ENCODE measurements around the gene SART3.
"Not testable (repeated sequence)": the region's sequence is repeated elsewhere in the genome, so short reads cannot be mapped to it uniquely, and the experiment has no call there.

Gene SART3

DNA sequence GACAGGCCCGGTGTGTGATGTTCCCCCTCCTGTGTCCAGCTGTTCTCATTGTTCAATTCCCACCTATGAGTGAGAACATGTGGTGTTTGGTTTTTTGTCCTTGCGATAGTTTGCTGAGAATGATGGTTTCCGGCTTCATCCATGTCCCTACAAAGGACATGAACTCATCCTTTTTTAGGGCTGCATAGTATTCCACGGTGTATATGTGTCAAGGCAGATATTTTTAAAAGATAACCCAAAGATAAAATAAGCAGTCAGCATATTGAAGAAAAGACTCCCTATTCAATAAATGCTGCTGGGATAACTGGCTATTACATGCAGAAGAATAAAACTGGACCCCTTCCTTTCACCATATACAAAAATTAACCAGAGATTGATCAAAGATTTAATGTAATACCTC is 73.9 kb downstream of the SART3 start:
- DNase-seq (ENCODE audit: low read depth): not testable (repeated sequence)

DNA sequence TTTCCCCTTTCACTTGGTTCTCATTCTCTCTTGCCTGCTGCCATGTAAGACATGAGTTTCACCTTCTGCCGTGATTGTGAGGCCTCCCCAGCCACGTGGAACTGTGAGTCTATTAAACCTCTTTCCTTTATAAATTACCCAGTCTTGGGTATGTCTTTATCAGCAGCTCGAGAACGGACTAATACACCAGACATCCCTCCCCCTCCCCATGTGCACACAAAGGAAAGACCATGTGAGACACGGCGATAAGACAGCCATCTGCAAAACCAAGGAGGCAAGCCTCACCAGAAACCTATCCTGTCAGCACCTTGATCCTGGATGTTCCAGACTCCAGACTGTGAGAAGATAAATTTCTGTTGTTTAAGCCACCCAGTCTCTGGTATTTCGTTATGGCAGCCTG is 75.6 kb downstream of the SART3 start:
- not testable (repeated sequence) for DNase-seq (ENCODE audit: low read depth)

DNA sequence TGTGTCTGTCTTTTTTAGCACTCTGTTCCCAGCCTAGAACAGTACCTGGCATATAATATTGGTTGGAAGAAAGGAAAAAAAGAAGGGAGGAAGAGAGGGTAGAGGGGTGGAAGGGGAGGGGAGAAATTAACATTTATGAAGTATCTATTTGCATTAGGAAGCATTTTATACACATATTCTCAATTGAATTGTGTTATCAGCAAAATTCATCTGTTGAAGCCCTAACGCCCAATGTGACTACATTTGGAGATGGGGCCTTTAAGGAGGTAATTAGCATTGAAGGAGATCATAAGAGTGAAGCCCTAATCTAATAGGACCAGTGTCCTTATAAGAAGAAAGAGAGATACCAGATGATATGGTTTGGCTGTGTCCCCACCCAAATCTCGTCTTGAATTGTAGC is 76.1 kb downstream of the SART3 start:
- DNase-seq (ENCODE audit: low read depth): no peak

DNA sequence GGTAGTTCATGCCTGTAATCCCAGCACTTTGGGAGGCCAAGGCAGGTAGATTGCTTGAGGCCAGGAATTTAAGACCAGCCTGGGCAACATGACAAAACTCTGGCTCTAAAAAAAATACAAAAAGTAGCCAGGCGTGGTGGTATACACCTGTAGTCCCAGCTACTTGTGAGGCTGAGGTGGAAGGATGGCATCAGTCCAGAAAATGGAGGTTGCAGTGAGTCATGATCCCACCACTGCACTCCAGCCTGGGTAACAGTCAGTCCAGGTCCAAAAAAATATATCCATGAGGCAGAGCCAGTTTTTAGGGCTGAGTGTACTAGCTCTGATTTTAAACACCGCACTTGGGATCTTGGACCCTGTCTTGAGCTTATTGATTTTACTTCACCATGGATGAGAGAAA is 76.5 kb downstream of the SART3 start:
- no peak for DNase-seq (ENCODE audit: low read depth)

DNA sequence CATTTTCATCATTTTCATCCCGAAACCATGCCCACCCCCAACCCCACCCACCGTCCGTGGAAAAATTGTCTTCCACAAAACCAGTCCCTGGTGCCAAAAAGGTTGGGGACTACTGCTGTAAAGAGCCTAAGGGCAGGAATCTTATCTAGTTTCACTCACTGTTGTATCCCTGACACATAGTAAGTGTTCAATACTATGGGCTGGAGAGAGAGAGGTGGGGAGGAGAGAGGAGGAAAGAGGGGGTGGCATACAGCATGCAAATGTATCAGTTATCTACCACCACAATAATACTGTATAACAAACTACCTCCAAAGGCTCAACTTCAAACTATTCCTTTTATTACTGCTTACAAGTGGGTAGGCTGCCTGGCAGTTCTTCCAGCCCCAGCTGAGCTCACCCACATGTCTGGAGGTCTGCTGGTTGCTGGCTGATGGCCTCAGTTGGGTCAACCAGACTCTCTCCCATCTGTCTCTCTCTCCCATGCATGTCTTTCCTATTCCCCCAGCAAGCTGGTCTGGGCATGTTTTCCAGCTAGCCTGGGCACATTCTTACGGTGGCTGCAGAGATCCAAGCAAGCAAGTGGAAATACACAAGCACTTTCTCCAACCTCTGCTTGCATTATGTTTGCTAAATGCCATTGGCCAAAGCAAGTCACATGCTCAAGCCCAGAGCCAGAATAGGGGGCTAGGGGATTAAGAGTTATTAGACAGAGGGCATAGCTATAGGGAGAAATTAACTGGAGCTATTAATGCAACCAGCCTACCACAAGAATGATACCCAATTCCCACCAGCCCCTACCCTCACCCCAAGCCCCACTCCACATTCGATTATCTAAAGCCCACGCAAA is 77.5 kb downstream of the SART3 start:
- DNase-seq (ENCODE audit: low read depth): no peak

DNA sequence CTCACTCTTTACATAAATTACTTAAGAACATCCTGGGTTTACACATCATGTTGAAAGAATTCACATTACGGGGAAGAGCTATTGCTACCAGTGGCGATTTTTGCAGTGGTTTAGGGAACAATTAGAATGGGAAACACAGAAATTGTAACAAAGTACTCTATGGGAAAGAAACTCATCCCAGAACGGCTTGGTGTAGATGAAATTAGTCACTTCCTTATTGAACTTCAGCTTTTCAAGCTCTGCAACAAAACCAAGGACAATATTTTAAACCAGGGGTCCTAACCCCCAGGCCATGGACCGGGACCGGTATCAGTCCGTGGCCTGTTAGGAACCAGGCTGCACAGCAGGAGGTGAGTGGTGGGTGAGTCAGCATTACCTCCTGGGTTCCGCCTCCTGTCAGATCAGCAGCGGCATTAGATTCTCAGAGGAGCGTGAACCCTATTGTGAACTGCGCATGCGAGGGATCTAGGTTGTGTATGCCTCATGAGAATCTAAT is 78.2 kb downstream of the SART3 start:
- no peak for DNase-seq (ENCODE audit: low read depth)

DNA sequence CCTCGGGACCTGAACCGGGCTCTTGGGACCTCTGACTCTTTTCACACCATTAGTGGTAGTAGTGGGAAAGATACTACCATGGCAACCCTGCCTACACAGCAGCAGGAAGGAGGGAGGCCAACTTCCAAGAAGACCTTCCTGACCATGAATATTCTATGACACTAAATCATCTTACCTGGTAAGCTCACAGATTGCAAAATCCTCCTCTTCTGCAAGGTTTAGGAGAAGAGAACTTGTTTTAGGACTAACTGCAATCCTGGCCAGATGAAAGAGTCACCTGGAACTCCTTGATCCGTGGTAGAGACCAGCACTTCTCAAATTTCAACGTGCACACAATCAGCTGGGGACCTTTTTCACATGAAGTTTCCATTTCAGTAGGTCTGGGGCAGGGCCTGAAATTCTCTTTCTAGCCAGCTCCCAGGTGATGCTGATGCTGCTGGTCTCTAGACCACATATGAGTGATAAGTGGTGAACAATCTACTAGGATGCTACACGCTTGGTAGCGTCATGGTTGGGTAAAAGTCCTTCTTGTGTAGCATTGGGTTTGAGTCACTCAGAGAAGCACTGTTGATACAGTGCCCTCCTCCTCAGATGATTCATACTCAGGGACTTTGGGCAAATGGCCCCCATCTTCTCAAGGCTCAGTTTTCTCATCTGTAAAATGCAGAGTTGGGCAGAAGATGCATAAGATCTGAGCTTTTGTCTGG is 81.5 kb downstream of the SART3 start:
- DNase-seq (ENCODE audit: low read depth): no peak

DNA sequence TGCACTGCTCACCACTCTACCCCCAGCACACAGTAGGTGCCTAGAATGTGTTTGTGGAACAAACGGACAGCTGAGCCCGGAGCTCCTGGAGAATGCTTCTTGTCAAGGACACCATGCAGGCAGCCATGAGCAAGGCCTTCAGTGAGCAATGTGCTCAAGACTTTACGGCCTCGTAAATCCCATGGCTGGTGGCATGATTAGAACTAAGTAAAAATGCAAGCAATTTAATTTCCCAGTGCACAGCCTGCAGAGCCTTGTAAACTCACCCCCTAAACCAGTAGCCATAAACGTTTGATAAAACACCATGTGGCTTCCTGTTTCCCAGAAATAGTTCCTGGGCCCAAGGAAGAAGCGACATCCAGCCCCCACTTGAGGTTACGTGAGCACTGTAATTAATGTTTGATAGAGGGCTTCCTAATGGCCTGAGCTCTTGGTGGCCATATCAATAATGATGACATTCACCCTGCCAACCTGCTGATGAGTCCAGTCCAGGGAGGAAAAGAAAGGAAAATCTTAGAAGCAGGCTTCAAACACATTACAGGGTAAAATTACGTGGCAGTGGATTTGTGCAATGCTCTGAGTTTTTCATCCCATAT is 82.3 kb downstream of the SART3 start:
- DNase-seq (ENCODE audit: low read depth): no peak

DNA sequence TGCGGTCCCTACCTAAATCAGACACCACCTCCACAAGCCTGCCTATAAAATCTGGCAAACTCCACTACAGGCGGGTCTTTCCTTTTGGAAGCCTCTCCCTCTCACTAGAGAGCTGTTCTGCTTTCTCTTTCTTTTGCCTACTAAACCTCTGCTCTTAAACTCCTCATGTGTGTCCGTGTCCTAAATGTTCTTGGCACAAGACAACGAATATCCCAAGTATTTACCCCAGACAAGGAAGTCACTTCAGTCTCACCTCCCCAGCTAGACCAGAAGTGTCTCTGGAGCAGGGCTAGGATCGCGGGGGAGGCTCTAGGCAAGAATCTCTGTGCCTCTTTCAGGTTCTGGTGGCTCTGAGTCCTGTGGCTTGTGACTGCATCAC is 83.1 kb downstream of the SART3 start:
- DNase-seq (ENCODE audit: low read depth): no peak

DNA sequence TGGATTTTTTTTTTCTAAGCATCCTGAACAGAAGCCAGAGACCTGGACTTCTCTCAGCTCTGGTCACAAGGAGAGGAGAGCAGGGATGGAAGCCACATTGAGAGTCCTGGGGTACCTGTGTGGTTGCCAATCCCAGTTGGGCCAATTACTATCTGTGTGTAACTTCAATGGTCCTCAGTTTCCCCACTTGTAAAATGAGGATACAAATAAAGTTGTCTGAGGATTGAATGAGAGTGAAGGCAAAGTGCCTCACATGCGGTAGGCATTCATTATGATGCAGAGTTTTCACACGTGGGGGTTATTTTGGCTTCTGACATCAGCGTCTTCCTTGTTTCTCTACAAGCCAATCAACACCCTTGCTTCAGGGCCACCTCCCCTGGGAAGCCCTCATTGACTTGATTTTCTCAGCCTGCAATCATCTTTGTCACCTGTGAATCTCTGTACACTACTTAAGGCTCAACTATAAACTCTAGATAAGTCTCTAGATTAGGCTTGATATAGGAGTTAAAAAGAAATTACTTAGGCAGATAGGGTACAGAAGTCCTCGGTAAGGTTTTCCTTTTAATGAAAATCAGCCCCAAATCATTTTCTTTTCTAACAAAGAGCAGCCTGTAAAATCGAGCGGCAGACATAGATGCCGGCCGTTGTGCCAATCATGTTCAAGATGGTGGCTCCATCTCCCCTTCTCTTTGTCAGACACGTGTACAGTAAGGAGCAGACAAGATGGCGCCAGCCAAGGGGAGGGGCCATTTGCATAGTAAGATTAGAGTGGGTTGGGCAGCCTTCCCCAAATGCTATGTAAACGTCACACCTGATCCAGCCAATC is 83.7 kb downstream of the SART3 start:
- no peak for DNase-seq (ENCODE audit: low read depth)

DNA sequence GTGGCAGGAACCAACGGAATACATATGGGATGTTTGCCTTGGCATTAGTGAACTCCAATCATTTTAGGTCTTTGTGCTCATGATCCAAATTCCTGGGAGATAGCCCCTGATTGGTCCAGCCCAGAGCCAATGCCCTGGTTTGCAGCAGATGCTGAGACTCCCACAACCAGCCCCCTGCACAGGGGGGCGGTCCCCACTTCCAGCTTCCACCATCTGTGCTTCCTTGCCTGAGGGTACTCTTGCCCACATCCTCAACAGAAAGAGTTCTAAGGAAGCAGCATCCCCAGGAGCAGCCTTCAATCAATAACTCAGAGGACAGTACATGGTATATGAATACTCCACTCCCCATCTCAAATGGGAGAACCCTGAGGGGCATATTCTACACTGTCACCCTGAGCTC is 85.6 kb downstream of the SART3 start:
- DNase-seq (ENCODE audit: low read depth): no peak

DNA sequence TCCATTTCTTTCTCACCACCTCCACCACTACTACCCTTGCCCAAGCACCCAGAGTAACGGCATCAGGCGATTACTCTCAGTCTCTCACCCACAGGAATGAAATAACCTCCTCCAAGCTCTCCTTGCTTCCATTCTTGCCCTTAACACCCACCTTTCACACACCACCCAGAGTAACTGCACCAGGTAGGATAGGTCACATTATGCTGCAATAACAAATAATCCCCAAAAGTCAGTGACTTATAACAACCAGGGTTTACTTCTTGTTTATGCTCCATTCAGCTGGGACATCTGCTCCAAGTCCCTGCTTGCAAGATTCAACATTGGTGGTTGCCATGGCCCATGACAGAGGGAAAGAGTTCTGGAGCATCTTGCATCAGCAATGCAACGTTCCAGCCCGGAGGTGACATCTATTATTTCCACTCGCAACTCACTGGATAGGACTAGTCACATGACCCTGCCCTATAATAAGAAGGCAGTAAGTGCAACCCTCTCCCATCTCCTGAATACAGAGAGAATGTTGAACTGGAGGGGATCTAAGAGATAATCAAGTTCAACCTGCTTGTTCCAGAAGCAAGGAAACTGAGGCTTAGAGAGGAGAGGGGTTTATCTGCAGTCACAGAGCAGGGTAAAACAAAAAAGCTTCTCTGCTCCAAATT is 87.4 kb downstream of the SART3 start:
- no peak for DNase-seq (ENCODE audit: low read depth)

All from GM04504 (cell line).